ENCODE results near the gene DGLUCY. TPM values are rescaled to one million over a fixed set of nuclear protein-coding genes. Genes with fewer than 3 reads are reported as not detected.
A peak's percentile ranks its signal among the peaks of the same experiment; 100 is the strongest.

The DGLUCY gene
- total and polyA plus RNA-seq, 2 experiments from 2014 or later: 15.2 to 15.7 TPM

GRCh38 chr14:91230397-91231035, 116.6 kb downstream of the DGLUCY start:
- Histone ChIP-seq H3K4me2 (ENCODE audit: unreplicated experiment) (peak overlapping the region; percentile 20), H3F3A (ENCODE audit: insufficient read depth) (peaks cover 49% of the 10 kb centered on the region), H3K27me3 (replicated peaks; ENCODE audit: insufficient read depth) (no peaks in the 10 kb centered on the region), H3K27ac (peak overlapping the region; percentile 70), H4K20me1 (ENCODE audit: insufficient read depth) (no peaks in the 10 kb centered on the region), H3K9ac (0 out of 2 replicates have a peak overlapping the region, but pooled peaks have one; percentile 26), H3K4me1 (ENCODE audit: insufficient read depth) (peaks cover 45% of the 10 kb centered on the region), H3K9me3 (ENCODE audit: low read depth) (no peaks in the 10 kb centered on the region), H2AFZ (peak overlapping the region; percentile 69), H3K36me3 (ENCODE audit: low read depth) (no peaks in the 10 kb centered on the region), H3K79me2 (ENCODE audit: insufficient read depth) (no peaks in the 10 kb centered on the region), H3K4me3 (peak overlapping the region; percentile 52), H3K9me2 (ENCODE audit: insufficient read depth) (no peaks in the 10 kb centered on the region)
- in situ Hi-C loops (cut with MboI): no loop called here
- no peak for TF ChIP-seq EZH2phosphoT487 (IDR thresholded peaks at IDR 0.05; ENCODE audit: insufficient read depth, low read depth)
- DNase-seq: peak; percentile 72
- 13% methylated on average over 4 of the region's 4 CpGs for WGBS, 2 experiments (ENCODE audit: low coverage in 1 of 2, low lambda C conversion rate in 2 of 2, missing lambda C conversion rate in 2 of 2)

GRCh38 chr14:91231446-91231845, 117.6 kb downstream of the DGLUCY start:
- Histone ChIP-seq H3K4me3 (no peak overlapping the region), H4K20me1 (ENCODE audit: insufficient read depth) (no peaks in the 10 kb centered on the region), H3K27ac (peak overlapping the region; percentile 70), H3K9me3 (ENCODE audit: low read depth) (no peaks in the 10 kb centered on the region), H3K27me3 (replicated peaks; ENCODE audit: insufficient read depth) (no peaks in the 10 kb centered on the region), H2AFZ (peak overlapping the region; percentile 18; the same call in 1 of the 2 replicates), H3K4me1 (ENCODE audit: insufficient read depth) (peaks cover 45% of the 10 kb centered on the region), H3F3A (ENCODE audit: insufficient read depth) (peaks cover 49% of the 10 kb centered on the region), H3K9me2 (ENCODE audit: insufficient read depth) (no peaks in the 10 kb centered on the region), H3K79me2 (ENCODE audit: insufficient read depth) (peaks cover 6% of the 10 kb centered on the region; the same call in 1 of the 2 replicates), H3K9ac (peak overlapping the region; percentile 26; the same call in 1 of the 2 replicates), H3K4me2 (ENCODE audit: unreplicated experiment) (peak overlapping the region; percentile 20), H3K36me3 (ENCODE audit: low read depth) (no peaks in the 10 kb centered on the region)
- in situ Hi-C loops (cut with MboI): no loop called here
- DNase-seq: peak; percentile 77
- TF ChIP-seq EZH2phosphoT487 (IDR thresholded peaks at IDR 0.05; ENCODE audit: insufficient read depth, low read depth) (no peak), EZH2 (IDR thresholded peaks at IDR 0.05; ENCODE audit: insufficient read depth, poor library complexity, severe bottlenecking) (no peak)
- 1 to 3% methylated on average over 3 of the region's 3 CpGs for WGBS, 2 experiments (ENCODE audit: low coverage in 1 of 2, low lambda C conversion rate in 2 of 2, missing lambda C conversion rate in 2 of 2)

GRCh38 chr14:91232052-91232451, 118.2 kb downstream of the DGLUCY start:
- no peak for DNase-seq
- peaks cover 48% of the 10 kb centered on the region for H3K4me1 ChIP-seq (ENCODE audit: insufficient read depth)
- no peaks in the 10 kb centered on the region for H3K9me3 ChIP-seq (ENCODE audit: low read depth)
- H4K20me1 ChIP-seq (ENCODE audit: insufficient read depth): no peaks in the 10 kb centered on the region
- no peaks in the 10 kb centered on the region for H3K36me3 ChIP-seq (ENCODE audit: low read depth)
- no peak overlapping the region for H3K4me3 ChIP-seq
- peaks cover 6% of the 10 kb centered on the region; the same call in 1 of the 2 replicates for H3K79me2 ChIP-seq (ENCODE audit: insufficient read depth)
- no peak overlapping the region for H2AFZ ChIP-seq
- in situ Hi-C loops (cut with MboI): no loop called here
- TF ChIP-seq EZH2 (IDR thresholded peaks at IDR 0.05; ENCODE audit: insufficient read depth, poor library complexity, severe bottlenecking) (no peak), EZH2phosphoT487 (IDR thresholded peaks at IDR 0.05; ENCODE audit: insufficient read depth, low read depth) (no peak)
- H3K4me2 ChIP-seq (ENCODE audit: unreplicated experiment): no peak overlapping the region
- no peak overlapping the region for H3K9ac ChIP-seq
- H3F3A ChIP-seq (ENCODE audit: insufficient read depth): peaks cover 49% of the 10 kb centered on the region
- no peaks in the 10 kb centered on the region for H3K27me3 ChIP-seq (replicated peaks; ENCODE audit: insufficient read depth)
- 97 to 100% methylated on average over 2 of the region's 2 CpGs for WGBS, 2 experiments (ENCODE audit: low coverage in 1 of 2, low lambda C conversion rate in 2 of 2, missing lambda C conversion rate in 2 of 2)
- H3K27ac ChIP-seq: peak overlapping the region; percentile 70
- H3K9me2 ChIP-seq (ENCODE audit: insufficient read depth): no peaks in the 10 kb centered on the region

GRCh38 chr14:91232603-91233002, 118.7 kb downstream of the DGLUCY start:
- H2AFZ ChIP-seq: no peak overlapping the region
- peaks cover 48% of the 10 kb centered on the region for H3F3A ChIP-seq (ENCODE audit: insufficient read depth)
- no peaks in the 10 kb centered on the region for H3K9me3 ChIP-seq (ENCODE audit: low read depth)
- H3K4me1 ChIP-seq (ENCODE audit: insufficient read depth): peaks cover 52% of the 10 kb centered on the region
- no peak overlapping the region for H3K4me2 ChIP-seq (ENCODE audit: unreplicated experiment)
- no peak overlapping the region for H3K4me3 ChIP-seq
- TF ChIP-seq EZH2 (IDR thresholded peaks at IDR 0.05; ENCODE audit: insufficient read depth, poor library complexity, severe bottlenecking) (no peak), EZH2phosphoT487 (IDR thresholded peaks at IDR 0.05; ENCODE audit: insufficient read depth, low read depth) (no peak)
- no peaks in the 10 kb centered on the region for H3K36me3 ChIP-seq (ENCODE audit: low read depth)
- no peak overlapping the region for H3K27ac ChIP-seq
- 100% methylated on average over 2 of the region's 2 CpGs for WGBS, 2 experiments (ENCODE audit: low coverage in 1 of 2, low lambda C conversion rate in 2 of 2, missing lambda C conversion rate in 2 of 2)
- in situ Hi-C loops (cut with MboI): no loop called here
- H4K20me1 ChIP-seq (ENCODE audit: insufficient read depth): no peaks in the 10 kb centered on the region
- no peaks in the 10 kb centered on the region for H3K9me2 ChIP-seq (ENCODE audit: insufficient read depth)
- peaks cover 6% of the 10 kb centered on the region; the same call in 1 of the 2 replicates for H3K79me2 ChIP-seq (ENCODE audit: insufficient read depth)
- no peak overlapping the region for H3K9ac ChIP-seq
- H3K27me3 ChIP-seq (replicated peaks; ENCODE audit: insufficient read depth): no peaks in the 10 kb centered on the region
- DNase-seq: no peak

Data from GM23248 (cell line).